ENCODE data around the gene HCFC2.

HCFC2 gene

DNA sequence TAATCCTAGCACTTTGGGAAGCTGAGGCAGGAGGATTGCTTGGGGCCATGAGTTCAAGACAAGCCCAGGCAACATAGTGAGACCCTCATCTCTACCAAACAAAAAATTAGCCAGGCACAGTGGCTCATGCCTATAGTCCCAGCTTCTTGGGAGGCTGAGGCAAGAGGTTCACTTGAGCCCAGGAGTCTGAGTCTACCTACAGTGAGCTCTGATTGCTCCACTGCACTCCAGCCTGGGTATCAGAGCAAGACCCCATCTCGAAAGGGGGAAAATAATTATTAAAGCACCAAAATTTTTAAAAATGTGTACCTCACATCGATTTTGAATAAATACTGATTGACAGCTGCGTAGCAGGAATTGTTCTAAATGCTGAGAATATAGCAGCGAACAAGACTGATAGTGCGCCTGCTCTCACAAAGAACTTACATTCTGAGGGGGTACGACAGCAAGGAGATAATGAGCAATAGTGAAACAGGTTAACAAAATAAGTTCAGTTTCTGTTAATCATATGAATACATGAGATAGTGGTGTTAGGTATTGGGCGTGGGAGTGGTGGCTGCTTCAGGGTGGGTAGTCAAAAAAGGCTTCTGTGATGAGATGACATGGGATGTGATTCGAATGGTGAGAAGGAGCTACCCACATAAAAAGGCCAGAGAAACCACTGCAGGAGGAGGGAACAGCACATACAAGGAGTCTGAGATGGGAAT lies 19.6 kb downstream of the HCFC2 start:
- no peak overlapping the region for H3K27ac ChIP-seq
- TF ChIP-seq ZFX (IDR thresholded peaks at IDR 0.05) (no peak), CTCF (conservative IDR thresholded peaks at IDR 0.05) (no peak)

DNA sequence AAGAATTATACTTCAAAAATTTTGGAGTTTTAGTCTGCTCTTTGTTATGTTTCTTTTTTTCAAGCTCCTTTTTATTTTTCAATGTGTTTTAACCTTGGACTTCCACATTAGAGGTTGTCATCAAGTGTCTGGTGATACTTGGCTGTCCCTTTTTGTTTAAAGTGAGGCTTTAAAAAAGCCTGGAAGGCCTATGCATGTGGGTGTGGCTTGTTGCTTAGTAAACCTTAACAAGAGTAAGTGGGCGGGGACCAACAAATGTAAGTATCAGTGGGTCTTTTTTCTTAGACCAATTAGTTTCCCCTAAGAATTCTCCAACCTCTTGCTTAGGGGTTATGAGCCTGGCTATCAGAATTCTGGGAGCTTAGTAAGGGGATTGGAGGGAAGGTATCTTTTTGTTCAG lies 26.4 kb downstream of the HCFC2 start:
- TF ChIP-seq ZFX (IDR thresholded peaks at IDR 0.05) = no peak
- TF ChIP-seq CTCF (conservative IDR thresholded peaks at IDR 0.05) = no peak
- no peak overlapping the region for H3K27ac ChIP-seq

DNA sequence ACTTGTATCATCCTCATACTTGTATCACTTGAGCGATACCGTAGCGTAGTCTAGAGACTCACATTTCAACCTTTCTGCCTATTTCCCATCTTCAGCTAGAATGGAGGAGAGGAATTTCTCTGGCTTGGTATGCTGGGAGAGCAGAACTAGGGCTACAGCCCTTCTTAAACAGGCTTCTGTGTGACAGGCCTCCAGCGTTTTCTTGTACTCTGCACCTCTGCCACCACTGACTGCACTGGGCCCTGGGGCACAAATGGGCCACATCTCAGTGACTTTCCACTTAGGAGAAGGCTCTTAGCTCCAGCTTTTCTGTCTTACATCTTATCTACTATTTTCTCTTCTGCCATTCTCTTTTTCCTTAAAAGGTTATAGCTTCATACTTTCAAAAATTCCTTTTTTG lies 26.8 kb downstream of the HCFC2 start:
- TF ChIP-seq CTCF (conservative IDR thresholded peaks at IDR 0.05) = no peak
- no peak for TF ChIP-seq ZFX (IDR thresholded peaks at IDR 0.05)
- H3K27ac ChIP-seq = no peak overlapping the region

DNA sequence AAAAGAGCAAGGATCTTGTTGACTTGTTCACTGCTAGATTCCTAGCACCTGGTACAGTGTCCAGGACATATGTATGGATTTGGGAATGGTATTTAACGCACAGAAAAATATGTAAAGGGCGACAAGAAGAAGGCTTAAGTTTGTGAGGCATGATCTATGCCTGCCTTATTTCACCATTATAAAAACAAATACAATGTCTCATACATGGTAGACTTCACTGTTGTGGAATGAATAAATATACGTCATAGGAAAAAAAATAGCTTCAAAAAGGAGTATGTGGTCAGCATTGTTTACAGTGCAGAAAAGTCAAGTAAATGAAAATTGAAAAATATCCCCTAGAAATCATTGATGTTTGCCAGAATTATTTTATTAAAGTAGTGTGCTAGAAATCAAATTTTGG lies 30.0 kb downstream of the HCFC2 start:
- TF ChIP-seq ZFX (IDR thresholded peaks at IDR 0.05) (no peak), CTCF (conservative IDR thresholded peaks at IDR 0.05) (no peak)
- H3K27ac ChIP-seq = no peak overlapping the region

- H3K27ac ChIP-seq = no peak overlapping the region
- TF ChIP-seq ZFX (IDR thresholded peaks at IDR 0.05) = no peak
- no peak for TF ChIP-seq CTCF (conservative IDR thresholded peaks at IDR 0.05)
Measured at GRCh38 chr12:104095289-104095688, 31.0 kb downstream of the HCFC2 start.

DNA sequence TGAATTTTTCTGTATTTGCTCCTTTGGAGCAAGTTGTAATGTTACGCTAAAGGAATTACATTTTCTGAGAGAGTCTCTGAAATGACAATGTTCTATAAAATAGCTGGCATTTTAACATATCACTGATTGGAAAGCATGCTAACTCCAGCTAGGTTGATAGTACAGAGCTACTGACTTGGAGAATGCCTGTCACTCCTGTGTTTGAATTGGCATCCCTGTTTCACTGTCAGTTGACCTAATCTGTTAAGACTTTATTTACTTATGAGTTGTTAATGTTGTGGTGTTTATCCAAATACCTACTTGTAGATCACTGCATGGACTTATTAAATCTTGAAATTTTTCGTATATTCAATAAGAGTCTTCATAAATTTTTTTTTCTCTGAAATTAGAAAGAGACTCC lies 33.6 kb downstream of the HCFC2 start:
- no peak overlapping the region for H3K27ac ChIP-seq
- TF ChIP-seq ZFX (IDR thresholded peaks at IDR 0.05) (no peak), CTCF (conservative IDR thresholded peaks at IDR 0.05) (no peak)

GRCh38 chr12:104105461-104105860 lies 41.1 kb downstream of the HCFC2 start:
- H3K27ac ChIP-seq = no peak overlapping the region
- TF ChIP-seq CTCF (conservative IDR thresholded peaks at IDR 0.05) (no peak), ZFX (IDR thresholded peaks at IDR 0.05) (no peak)

Data from C4-2B (cell line).